ENCODE measurements around the gene MMS19.
"Not testable (repeated sequence)": the region's sequence is repeated elsewhere in the genome, so short reads cannot be mapped to it uniquely, and the experiment has no call there.

Gene MMS19

GRCh38 chr10:97528876-97529275, 30.7 kb upstream of the MMS19 start:
- DNase-seq (ENCODE audit: low spot score): not testable (repeated sequence)

GRCh38 chr10:97525683-97526110, 27.5 kb upstream of the MMS19 start:
- DNase-seq (ENCODE audit: low spot score): no peak

- no peak for DNase-seq (ENCODE audit: low spot score)
Measured at GRCh38 chr10:97525086-97525485, 26.9 kb upstream of the MMS19 start.

GRCh38 chr10:97522937-97523336, 24.7 kb upstream of the MMS19 start:
- DNase-seq (ENCODE audit: low spot score): no peak

GRCh38 chr10:97522071-97522470, 23.8 kb upstream of the MMS19 start:
- DNase-seq (ENCODE audit: low spot score): no peak

GRCh38 chr10:97520978-97521761, 22.9 kb upstream of the MMS19 start:
- no peak for DNase-seq (ENCODE audit: low spot score)

- no peak for DNase-seq (ENCODE audit: low spot score)
Measured at GRCh38 chr10:97520520-97520919, 22.3 kb upstream of the MMS19 start.

GRCh38 chr10:97519342-97519741, 21.1 kb upstream of the MMS19 start:
- no peak for DNase-seq (ENCODE audit: low spot score)

GRCh38 chr10:97518301-97519043, 20.2 kb upstream of the MMS19 start:
- DNase-seq (ENCODE audit: low spot score): no peak

GRCh38 chr10:97517778-97518300, 19.6 kb upstream of the MMS19 start:
- DNase-seq (ENCODE audit: low spot score): no peak

GRCh38 chr10:97517096-97517750, 19.0 kb upstream of the MMS19 start:
- no peak for DNase-seq (ENCODE audit: low spot score)

- DNase-seq (ENCODE audit: low spot score): no peak
Measured at GRCh38 chr10:97515271-97515978, 17.2 kb upstream of the MMS19 start.

GRCh38 chr10:97514344-97514743, 16.1 kb upstream of the MMS19 start:
- no peak for DNase-seq (ENCODE audit: low spot score)

- no peak for DNase-seq (ENCODE audit: low spot score)
Measured at GRCh38 chr10:97512993-97513392, 14.8 kb upstream of the MMS19 start.

GRCh38 chr10:97511711-97512440, 13.7 kb upstream of the MMS19 start:
- DNase-seq (ENCODE audit: low spot score): no peak

- DNase-seq (ENCODE audit: low spot score): no peak
Measured at GRCh38 chr10:97510686-97511085, 12.5 kb upstream of the MMS19 start.

GRCh38 chr10:97509120-97509680, 11.0 kb upstream of the MMS19 start:
- DNase-seq (ENCODE audit: low spot score): no peak

GRCh38 chr10:97508342-97508741, 10.1 kb upstream of the MMS19 start:
- DNase-seq (ENCODE audit: low spot score): no peak

GRCh38 chr10:97506199-97506991, 8.2 kb upstream of the MMS19 start:
- peak; percentile 9 for DNase-seq (ENCODE audit: low spot score)

- no peak for DNase-seq (ENCODE audit: low spot score)
Measured at GRCh38 chr10:97505152-97505551, 6.9 kb upstream of the MMS19 start.
